ENCODE measurements around the gene UBTF. TPM values are rescaled to one million over a fixed set of nuclear protein-coding genes. Genes with fewer than 3 reads are reported as not detected.

UBTF gene
- total and polyA plus RNA-seq, 2 of the 8 experiments (the other 6 are each of a cell fraction or from before 2014, with no cell fraction given) = 14.7 to 106 TPM

- TF ChIP-seq USF2 (IDR thresholded peaks at IDR 0.05; ENCODE audit: low read length) = no peak
- no peak for TF ChIP-seq CREB1 (IDR thresholded peaks at IDR 0.05)
- TF ChIP-seq SIX5 (IDR thresholded peaks at IDR 0.05; ENCODE audit: low read depth, low read length) = no peak
- no peak for TF ChIP-seq JUND (IDR thresholded peaks at IDR 0.05; ENCODE audit: low read length)
- no peak for TF ChIP-seq HDAC6 (IDR thresholded peaks at IDR 0.05; ENCODE audit: low read depth, low read length)
- no peak for TF ChIP-seq EGR1 (IDR thresholded peaks at IDR 0.05; ENCODE audit: borderline replicate concordance, low read depth, low read length)
- no peak for TF ChIP-seq SUZ12 (IDR thresholded peaks at IDR 0.05; ENCODE audit: low read length)
- TF ChIP-seq KDM4A (IDR thresholded peaks at IDR 0.05; ENCODE audit: low read depth, low read length, severe bottlenecking) = no peak
Observed at GRCh38 chr17:44247440-44247841, 28.0 kb upstream of the UBTF start (continued).
